Hypothalamus (tissue), 51 donors: ENCODE data around the gene DVL1.

Experiments used
- DNase-seq, 51 donors: peaks; one replicate each; lab custom pipeline; 2025; lab: John Stamatoyannopoulos, UW

DVL1 gene

GRCh38 chr1:1343811-1344421, 5.3 kb downstream of the DVL1 start:
- DNase-seq: no peak

- no peak for DNase-seq
Observed at GRCh38 chr1:1342584-1343115, 6.6 kb downstream of the DVL1 start.

- DNase-seq: no peak
Observed at GRCh38 chr1:1342061-1342562, 7.1 kb downstream of the DVL1 start.

GRCh38 chr1:1341549-1342021, 7.6 kb downstream of the DVL1 start:
- DNase-seq: no peak

DNA sequence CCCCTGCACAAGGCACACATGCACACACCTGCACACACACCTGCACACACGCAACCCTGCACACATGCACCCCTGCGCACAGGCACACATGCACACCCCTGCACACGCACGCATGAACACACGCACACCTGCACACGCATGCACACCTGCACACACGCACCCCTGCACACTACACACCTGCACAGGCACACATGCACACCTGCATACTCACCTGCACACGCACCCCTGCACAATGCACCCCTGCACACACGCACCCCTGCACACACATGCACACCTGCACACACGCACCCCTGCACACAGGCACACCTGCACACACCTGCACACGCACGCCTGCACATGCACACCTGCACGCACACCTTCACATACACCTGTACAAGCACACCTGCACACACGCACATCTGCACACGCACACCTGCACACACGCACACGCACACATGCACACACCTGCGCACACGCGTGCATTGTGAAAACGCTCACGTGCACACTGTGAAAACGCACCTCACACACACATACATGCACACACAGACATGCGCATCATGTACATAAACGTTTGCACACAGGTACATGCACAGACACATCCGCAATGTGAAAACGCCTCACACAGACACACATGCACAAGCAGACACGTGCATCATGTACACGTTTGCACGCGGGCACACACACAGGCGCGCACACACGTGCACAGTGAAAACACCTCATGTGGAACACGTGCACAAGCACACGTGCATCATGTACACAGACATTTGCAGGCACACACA, 8.2 kb downstream of the DVL1 start:
- DNase-seq: no peak

DNA sequence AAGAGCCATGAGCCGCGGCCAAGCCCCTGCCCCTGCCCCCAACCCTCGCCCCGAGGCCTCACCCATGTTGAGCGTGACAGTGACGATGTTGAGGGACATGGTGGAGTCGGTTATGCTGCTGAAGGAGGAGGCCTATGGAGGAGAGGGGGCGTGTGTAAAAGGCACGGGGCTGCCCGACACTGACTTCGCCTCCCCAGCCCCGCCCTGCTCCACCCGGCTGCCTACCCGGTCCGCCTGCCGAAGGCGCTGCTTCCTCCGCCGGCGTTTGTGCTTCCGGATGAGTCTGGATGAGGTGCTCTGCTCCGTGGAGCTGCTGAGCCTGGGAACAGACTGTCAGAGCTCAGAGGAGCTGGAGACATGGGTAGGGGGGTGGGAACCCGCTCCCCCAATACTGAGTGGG, 9.0 kb downstream of the DVL1 start:
- no peak for DNase-seq

- no peak for DNase-seq
Observed at GRCh38 chr1:1338278-1338677, 10.9 kb downstream of the DVL1 start.

GRCh38 chr1:1337793-1338147, 11.4 kb downstream of the DVL1 start:
- no peak for DNase-seq

DNA sequence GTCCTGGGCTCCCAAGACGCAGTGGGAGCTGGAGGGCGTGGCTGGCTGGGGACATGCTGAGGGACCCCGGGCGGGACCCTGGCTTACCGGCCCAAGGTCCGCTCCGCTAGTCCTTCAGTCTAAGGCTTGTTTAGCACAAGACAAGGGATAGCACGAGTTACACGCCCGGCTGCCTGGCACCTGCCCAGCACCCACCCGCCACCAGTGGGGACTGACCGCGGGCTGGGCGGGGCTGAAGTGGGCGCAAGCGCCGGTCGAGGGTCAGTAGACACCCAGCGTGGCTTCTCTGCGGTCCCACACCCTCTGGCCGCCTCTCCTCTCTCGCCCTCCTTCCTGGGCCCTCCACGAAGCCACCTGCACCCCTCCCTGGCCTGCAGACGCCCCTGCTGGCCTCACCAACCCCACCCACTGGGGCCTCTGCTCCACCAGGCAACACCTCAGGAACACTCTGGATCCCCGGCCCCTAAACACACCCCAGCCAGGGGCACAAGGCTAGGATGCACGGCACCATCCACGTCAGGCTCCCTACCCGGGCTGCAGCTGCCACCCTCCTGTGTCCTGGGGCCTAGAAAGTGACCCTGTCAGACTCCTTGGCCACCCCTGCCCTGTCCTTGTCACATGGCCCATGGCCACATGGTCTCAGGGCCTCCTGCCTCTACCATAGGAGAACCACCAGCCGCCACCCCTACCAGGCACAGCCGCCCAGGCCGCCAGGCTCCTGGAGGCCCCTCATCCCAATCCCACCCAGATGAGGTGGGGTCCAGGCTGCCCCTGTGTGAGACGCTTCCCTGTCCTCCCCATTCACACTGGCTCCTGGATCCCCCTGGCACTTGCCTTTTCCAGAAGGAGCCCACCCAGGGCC, 12.1 kb downstream of the DVL1 start:
- DNase-seq: no peak

DNA sequence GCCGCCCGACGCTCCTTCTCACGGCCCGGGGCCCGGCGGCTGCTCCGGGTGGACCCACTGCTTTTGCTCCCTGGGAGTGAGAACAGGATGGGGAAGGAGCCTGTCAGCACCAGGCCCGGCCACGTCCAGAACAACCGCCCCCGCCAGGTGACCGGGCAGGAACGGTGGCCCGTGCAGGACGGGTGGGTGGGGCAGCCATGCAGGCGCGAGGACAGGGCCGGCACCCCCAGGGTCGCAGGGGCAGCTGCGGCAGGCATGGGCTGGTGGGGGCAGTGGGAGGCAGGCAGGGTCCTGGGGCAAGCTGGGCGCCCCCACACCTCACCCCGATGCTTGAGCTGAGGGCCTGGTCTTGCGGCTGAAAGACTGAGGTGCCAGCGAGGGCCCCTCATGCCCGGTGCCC, 12.8 kb downstream of the DVL1 start:
- no peak for DNase-seq

DNA sequence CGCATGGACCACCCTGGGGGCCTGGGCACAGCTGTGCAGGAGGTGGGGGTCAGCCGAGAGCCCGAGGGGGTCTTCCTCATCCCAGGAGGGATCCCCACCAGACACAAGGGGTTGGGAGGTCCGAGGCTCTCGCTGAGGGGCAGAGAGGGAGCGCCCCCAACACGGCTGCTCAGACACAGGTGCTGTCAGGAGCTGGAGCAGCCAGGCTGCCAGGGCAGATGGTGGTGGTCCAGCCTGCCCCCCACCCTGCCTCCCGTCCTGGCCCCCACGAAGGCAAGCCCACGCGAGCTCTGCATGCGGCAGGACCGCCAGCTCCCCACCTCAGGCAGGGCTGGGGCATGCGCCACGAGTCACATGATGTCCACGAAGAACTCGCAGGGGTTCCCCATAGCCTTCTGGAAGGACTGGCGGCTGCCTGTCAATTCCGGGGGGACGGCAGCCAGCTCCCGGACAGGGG, 13.4 kb downstream of the DVL1 start:
- DNase-seq: no peak

DNA sequence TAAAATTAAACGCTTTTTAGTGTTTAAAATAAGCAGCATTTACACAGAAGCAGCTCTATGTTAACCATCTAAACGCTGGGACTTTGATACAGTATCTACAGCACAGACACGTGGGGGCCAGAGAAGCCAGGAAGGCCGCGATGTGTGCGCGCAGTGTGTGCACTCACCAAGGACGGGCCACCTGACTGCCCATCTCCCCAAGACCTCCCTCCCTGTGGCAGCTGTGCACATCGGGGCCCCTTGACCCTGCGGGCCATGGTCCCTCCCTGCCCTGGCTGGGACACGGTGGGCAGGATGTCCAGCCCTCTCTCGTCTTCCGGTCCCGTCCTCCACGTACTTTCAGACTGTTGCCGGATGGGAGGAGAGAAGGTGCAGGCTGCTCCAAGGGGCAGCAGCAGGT, 13.9 kb downstream of the DVL1 start:
- no peak for DNase-seq

- DNase-seq: no peak
Observed at GRCh38 chr1:1334835-1335234, 14.4 kb downstream of the DVL1 start.

- DNase-seq: no peak
Observed at GRCh38 chr1:1333551-1334241, 15.5 kb downstream of the DVL1 start.

DNA sequence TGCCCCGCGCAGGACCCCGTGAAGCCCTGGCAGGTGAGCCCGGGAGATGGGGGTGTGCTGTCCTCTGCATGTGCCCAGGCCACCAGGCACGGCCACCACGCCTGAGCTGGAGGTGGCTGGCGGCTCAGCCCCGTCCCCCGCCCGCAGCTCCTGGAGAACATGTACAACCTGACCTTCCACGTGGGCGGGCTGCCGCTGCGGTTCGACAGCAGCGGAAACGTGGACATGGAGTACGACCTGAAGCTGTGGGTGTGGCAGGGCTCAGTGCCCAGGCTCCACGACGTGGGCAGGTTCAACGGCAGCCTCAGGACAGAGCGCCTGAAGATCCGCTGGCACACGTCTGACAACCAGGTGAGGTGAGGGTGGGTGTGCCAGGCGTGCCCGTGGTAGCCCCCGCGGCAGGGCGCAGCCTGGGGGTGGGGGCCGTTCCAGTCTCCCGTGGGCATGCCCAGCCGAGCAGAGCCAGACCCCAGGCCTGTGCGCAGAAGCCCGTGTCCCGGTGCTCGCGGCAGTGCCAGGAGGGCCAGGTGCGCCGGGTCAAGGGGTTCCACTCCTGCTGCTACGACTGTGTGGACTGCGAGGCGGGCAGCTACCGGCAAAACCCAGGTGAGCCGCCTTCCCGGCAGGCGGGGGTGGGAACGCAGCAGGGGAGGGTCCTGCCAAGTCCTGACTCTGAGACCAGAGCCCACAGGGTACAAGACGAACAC, 16.3 kb downstream of the DVL1 start:
- DNase-seq: no peak

DNA sequence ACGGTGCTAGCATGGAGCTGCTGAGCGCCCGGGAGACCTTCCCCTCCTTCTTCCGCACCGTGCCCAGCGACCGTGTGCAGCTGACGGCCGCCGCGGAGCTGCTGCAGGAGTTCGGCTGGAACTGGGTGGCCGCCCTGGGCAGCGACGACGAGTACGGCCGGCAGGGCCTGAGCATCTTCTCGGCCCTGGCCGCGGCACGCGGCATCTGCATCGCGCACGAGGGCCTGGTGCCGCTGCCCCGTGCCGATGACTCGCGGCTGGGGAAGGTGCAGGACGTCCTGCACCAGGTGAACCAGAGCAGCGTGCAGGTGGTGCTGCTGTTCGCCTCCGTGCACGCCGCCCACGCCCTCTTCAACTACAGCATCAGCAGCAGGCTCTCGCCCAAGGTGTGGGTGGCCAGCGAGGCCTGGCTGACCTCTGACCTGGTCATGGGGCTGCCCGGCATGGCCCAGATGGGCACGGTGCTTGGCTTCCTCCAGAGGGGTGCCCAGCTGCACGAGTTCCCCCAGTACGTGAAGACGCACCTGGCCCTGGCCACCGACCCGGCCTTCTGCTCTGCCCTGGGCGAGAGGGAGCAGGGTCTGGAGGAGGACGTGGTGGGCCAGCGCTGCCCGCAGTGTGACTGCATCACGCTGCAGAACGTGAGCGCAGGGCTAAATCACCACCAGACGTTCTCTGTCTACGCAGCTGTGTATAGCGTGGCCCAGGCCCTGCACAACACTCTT, 17.0 kb downstream of the DVL1 start:
- DNase-seq: no peak

- no peak for DNase-seq
Observed at GRCh38 chr1:1331068-1331965, 17.9 kb downstream of the DVL1 start, which contains the start of gene TAS1R3. Gene TAS1R3 (plus strand): TSS chr1:1331280. CDS start chr1:1331346, 66 bp downstream.
